Measurements from ENCODE around the gene TRAPPC14. TPM values are rescaled to one million over a fixed set of nuclear protein-coding genes. Genes with fewer than 3 reads are reported as not detected.

TRAPPC14 gene
- total and polyA plus RNA-seq, 8 donors, result 5.1 to 34.6 (median 10.4) TPM

- intact Hi-C loops (cut with DNase I), result no loop called here
- 50 to 56% methylated on average over 1 of the region's 1 CpG for WGBS, 2 donors
- no peak for TF ChIP-seq CTCF (IDR thresholded peaks at IDR 0.05)
- Histone ChIP-seq H3K27me3 (no peaks in the 10 kb centered on the region), H3K9me3 (no peaks in the 10 kb centered on the region), H3K4me1 (peaks cover 0 to 14% (median 8%) of the 10 kb centered on the region in 3 donors), H3K4me3 (no peak overlapping the region), H3K27ac (no peak overlapping the region), H3K36me3 (no peaks in the 10 kb centered on the region)
- FAIRE-seq (no peak), DNase-seq (no peak), ATAC-seq (no peak)
Measured at GRCh38 chr7:100128637-100128963, 29.9 kb downstream of the TRAPPC14 start.

DNA sequence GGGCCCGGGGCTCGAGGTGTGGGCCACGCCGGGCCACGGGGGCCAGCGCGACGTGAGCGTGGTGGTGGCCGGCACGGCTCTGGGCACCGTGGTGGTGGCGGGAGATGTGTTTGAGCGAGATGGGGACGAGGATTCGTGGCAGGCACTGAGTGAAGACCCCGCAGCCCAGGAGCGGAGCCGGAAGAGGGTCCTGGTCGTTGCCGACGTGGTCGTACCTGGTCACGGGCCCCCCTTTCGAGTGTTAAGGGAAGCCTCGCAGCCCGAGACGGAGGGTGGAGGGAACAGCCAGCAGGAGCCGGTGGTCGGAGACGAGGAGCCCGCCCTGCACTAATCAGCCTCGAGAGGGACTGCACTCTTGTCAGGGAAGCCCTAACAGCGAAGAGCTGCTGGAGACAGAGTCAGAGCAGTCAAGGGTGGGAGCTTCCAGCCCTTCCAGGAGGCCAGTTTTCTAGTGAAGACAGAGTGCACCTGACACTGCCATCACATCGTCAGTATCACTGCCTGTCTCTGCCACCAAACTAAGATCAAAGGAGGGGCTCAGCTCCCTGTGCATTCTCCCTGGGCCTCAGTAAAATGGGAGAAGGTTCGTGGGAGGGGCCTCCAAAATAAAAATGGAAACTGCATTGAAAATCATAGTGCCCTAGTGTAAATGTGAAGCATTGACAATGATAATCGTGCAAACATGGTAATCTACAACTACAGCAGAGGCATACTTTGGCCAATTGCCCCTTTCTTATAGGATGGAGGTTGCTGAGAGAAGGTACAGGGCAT, 30.5 kb downstream of the TRAPPC14 start:
- Histone ChIP-seq H3K9me3 (no peaks in the 10 kb centered on the region), H3K4me1 (peaks cover 0 to 14% (median 8%) of the 10 kb centered on the region in 3 donors), H3K27me3 (no peaks in the 10 kb centered on the region), H3K4me3 (peak overlapping the region; percentile 54 to 98 (median 94)), H3K36me3 (no peaks in the 10 kb centered on the region), H3K27ac (peak overlapping the region; percentile 84 to 94 (median 89))
- ATAC-seq (peak in 1 of 4 donors; percentile 1), FAIRE-seq (no peak), DNase-seq (peak in 2 of 6 donors; percentile 30 to 81)
- intact Hi-C loops (cut with DNase I), result no loop called here
- no peak for TF ChIP-seq CTCF (IDR thresholded peaks at IDR 0.05)
- WGBS, 2 donors, result 3 to 8% methylated on average over 25 to 37 of the region's 37 CpGs

GRCh38 chr7:100126931-100127865, 31.3 kb downstream of the TRAPPC14 start, which contains the start of gene MBLAC1:
MBLAC1 (plus strand) TSS chr7:100126967; CDS start chr7:100127396, 429 bp downstream.
- H3K9me3 ChIP-seq, result no peaks in the 10 kb centered on the region
- peak; percentile 88 to 92 (median 90) for DNase-seq
- 0 to 1% methylated on average over 68 to 85 of the region's 85 CpGs for WGBS, 2 donors
- intact Hi-C loops (cut with DNase I), result no loop called here
- H3K4me1 ChIP-seq, result peaks cover 0 to 14% (median 8%) of the 10 kb centered on the region in 3 donors
- H3K27ac ChIP-seq, result peak within 1 kb of the TSS; percentile 84 to 94 (median 89)
- H3K4me3 ChIP-seq, result peak within 1 kb of the TSS; percentile 54 to 98 (median 94)
- ATAC-seq, result peak; percentile 90 to 96 (median 92)
- FAIRE-seq, result no peak
- no peaks in the 10 kb centered on the region for H3K27me3 ChIP-seq
- TF ChIP-seq CTCF (IDR thresholded peaks at IDR 0.05), result no peak
- no peaks in the 10 kb centered on the region for H3K36me3 ChIP-seq

DNA sequence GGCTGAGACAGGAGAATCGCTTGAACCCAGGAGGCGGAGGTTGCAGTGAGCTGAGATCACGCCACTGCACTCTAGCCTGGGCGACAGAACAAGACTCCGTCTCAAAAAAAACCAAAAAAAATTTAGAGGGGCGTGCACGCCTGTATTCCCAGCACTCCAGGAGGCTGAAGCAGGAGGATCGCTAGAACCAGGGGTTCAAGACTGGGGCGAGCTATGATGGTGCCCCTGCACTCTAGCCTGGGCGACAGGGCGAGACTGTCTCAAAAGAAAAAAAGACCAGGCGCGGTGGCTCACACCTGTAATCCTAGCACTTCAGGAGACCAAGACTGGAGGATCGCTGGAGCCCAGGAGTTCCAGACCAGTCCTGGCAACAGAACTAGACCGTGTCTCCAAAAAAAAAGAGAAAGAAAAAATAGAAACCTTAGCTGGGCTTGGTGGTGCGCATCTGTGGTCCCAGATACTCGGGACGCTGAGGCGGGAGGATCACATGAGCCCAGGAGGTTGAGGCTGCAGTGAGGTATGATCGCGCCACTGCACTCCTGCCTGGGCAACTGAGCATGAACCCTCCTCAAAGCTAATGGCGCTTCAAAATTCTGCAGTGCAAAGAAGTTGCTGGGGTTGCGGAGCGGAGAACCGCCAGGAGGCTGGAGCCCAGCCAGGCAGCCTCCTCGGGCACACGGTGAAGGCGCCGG, 32.1 kb downstream of the TRAPPC14 start:
- Histone ChIP-seq H3K27ac (peak overlapping the region; percentile 84 to 94 (median 89)), H3K9me3 (no peaks in the 10 kb centered on the region), H3K4me1 (peaks cover 0 to 13% (median 8%) of the 10 kb centered on the region in 3 donors), H3K36me3 (no peaks in the 10 kb centered on the region), H3K4me3 (peak overlapping the region; percentile 54 to 98 (median 94)), H3K27me3 (no peaks in the 10 kb centered on the region)
- FAIRE-seq (no peak), DNase-seq (peak in 1 of 6 donors; percentile 86), ATAC-seq (peak; percentile 0 to 51 (median 31))
- intact Hi-C loops (cut with DNase I), result no loop called here
- WGBS, 2 donors, result 9 to 10% methylated on average over 29 of the region's 29 CpGs
- no peak for TF ChIP-seq CTCF (IDR thresholded peaks at IDR 0.05)
